Measurements from ENCODE around the gene ERCC5. TPM values are rescaled to one million over a fixed set of nuclear protein-coding genes. Genes with fewer than 3 reads are reported as not detected.
A peak's percentile ranks its signal among the peaks of the same experiment; 100 is the strongest.

ERCC5 gene
- total RNA-seq, 1 donor from 2014 or later, result 51.1 TPM

DNA sequence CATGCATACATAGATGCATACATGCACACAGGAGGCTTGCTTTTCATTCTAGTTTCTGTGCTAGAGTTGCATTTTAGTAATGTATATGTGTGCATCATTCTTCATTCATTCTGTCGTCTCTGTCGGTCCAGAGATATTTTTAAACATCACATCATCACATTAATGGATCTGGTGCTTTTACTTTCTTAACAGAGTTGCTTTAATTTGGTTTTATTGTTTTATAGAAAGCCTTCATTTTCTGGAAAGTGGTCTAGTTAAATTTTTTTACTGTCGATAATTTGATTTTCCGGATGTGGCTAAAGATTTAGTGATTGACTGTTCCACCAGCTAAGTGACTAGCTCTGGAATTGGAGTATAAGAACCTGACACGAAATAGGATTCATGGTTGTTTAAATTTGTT lies 30.0 kb upstream of the ERCC5 start:
- Mint-ChIP-seq H3K36me3 (ENCODE audit: low read depth) (peaks cover 19% of the 10 kb centered on the region), H3K9me3 (ENCODE audit: low read depth) (peaks cover 9% of the 10 kb centered on the region), H3K4me1 (ENCODE audit: low read depth) (peaks cover 35% of the 10 kb centered on the region), H3K4me3 (ENCODE audit: unreplicated experiment) (no peak overlapping the region), H3K27ac (ENCODE audit: unreplicated experiment) (peak overlapping the region; percentile 17), H3K27me3 (ENCODE audit: low read depth) (no peaks in the 10 kb centered on the region)
- TF ChIP-seq, protein P1, sequence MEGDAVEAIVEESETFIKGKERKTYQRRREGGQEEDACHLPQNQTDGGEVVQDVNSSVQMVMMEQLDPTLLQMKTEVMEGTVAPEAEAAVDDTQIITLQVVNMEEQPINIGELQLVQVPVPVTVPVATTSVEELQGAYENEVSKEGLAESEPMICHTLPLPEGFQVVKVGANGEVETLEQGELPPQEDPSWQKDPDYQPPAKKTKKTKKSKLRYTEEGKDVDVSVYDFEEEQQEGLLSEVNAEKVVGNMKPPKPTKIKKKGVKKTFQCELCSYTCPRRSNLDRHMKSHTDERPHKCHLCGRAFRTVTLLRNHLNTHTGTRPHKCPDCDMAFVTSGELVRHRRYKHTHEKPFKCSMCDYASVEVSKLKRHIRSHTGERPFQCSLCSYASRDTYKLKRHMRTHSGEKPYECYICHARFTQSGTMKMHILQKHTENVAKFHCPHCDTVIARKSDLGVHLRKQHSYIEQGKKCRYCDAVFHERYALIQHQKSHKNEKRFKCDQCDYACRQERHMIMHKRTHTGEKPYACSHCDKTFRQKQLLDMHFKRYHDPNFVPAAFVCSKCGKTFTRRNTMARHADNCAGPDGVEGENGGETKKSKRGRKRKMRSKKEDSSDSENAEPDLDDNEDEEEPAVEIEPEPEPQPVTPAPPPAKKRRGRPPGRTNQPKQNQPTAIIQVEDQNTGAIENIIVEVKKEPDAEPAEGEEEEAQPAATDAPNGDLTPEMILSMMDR (IDR thresholded peaks at IDR 0.05), result no peak
- no peak for DNase-seq (ENCODE audit: low spot score)

DNA sequence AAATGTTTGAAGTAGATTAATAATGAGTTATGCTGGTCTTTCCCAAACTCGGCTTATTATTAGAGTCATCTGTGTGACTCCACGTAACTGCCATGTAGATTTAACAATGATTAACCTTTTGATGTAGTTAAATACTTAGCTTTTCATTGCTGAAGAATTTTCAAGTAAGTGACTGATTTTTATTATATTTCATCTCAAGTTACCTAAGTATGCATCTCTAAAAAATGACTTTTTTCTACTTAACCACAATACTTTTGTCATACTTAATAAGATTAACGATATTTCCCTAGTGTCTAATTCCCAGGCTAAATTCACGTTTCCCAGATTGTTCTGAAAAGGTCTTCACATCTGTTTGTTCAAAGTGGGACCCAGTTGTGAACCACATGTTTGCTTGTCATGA lies 29.1 kb upstream of the ERCC5 start:
- Mint-ChIP-seq H3K27ac (ENCODE audit: unreplicated experiment) (peak overlapping the region; percentile 29), H3K4me1 (ENCODE audit: low read depth) (peaks cover 35% of the 10 kb centered on the region), H3K27me3 (ENCODE audit: low read depth) (no peaks in the 10 kb centered on the region), H3K4me3 (ENCODE audit: unreplicated experiment) (no peak overlapping the region), H3K9me3 (ENCODE audit: low read depth) (peaks cover 5% of the 10 kb centered on the region), H3K36me3 (ENCODE audit: low read depth) (peaks cover 21% of the 10 kb centered on the region)
- TF ChIP-seq, protein P1 (IDR thresholded peaks at IDR 0.05), result no peak
- no peak for DNase-seq (ENCODE audit: low spot score)

DNA sequence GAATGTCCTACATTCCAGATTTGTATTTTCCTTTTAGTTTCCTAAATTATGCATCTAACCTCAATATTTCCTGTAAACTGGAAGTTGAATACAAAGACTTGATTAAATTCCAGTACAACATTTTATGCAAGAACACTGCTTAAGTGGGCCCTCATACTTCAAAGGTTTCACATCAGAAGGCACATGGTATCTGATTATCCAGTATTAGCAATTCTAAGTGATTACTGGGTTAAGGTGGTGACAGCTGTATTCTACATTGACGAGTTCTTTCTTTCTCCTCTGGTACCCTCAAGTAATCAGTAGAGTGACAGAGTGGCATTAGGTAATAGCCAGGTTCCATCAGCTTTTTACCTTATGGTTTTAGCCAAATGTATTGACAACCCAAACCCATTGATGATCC lies 28.6 kb upstream of the ERCC5 start:
- H3K9me3 Mint-ChIP-seq (ENCODE audit: low read depth), result no peaks in the 10 kb centered on the region
- H3K27ac Mint-ChIP-seq (ENCODE audit: unreplicated experiment), result no peak overlapping the region
- H3K4me1 Mint-ChIP-seq (ENCODE audit: low read depth), result peaks cover 29% of the 10 kb centered on the region
- DNase-seq (ENCODE audit: low spot score), result no peak
- peaks cover 21% of the 10 kb centered on the region for H3K36me3 Mint-ChIP-seq (ENCODE audit: low read depth)
- H3K4me3 Mint-ChIP-seq (ENCODE audit: unreplicated experiment), result no peak overlapping the region
- no peaks in the 10 kb centered on the region for H3K27me3 Mint-ChIP-seq (ENCODE audit: low read depth)
- TF ChIP-seq, protein P1 (IDR thresholded peaks at IDR 0.05), result no peak

DNA sequence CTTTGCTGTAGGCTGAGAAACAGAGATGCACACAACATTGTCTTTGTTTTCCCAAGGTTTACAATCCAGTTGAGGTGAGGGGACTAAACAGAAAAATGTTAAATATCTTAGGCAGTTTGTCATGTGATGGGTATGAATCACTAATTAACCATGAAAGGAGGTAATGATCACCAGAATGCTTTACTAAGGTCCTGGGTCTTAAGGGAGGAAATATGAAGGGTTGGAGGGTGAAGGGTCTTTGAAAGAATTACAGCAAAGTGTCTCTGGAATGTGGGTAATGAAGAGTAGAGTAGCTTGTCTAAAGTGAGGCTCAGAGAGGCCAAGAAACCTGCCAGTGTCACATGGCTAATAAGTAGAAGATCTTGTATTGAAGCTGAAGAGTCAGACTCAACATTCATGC lies 27.9 kb upstream of the ERCC5 start:
- Mint-ChIP-seq H3K4me3 (ENCODE audit: unreplicated experiment) (no peak overlapping the region), H3K27me3 (ENCODE audit: low read depth) (no peaks in the 10 kb centered on the region), H3K27ac (ENCODE audit: unreplicated experiment) (peak overlapping the region; percentile 67), H3K9me3 (ENCODE audit: low read depth) (no peaks in the 10 kb centered on the region), H3K36me3 (ENCODE audit: low read depth) (peaks cover 28% of the 10 kb centered on the region), H3K4me1 (ENCODE audit: low read depth) (peaks cover 23% of the 10 kb centered on the region)
- DNase-seq (ENCODE audit: low spot score), result no peak
- TF ChIP-seq, protein P1 (IDR thresholded peaks at IDR 0.05), result no peak

DNA sequence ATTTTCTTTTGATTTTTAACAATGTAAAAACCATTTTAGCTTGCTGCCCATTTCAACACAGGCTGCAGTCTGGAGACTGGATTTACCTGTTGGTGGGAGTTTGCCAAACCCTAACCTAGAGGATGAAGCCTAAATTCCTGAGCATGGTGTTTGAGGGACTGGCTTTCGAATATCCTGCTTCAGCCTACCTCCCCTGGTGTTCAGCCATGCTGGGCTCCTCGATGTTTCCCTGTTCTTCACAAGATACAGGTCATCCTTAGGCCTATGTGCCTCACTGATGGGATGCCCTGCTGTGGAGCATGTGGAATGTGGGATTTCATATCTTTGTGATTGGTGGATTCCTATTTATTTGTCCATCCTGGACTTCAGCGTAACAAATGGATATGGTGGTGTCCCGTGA lies 20.4 kb upstream of the ERCC5 start:
- Mint-ChIP-seq H3K27ac (ENCODE audit: unreplicated experiment) (peak overlapping the region; percentile 92), H3K36me3 (ENCODE audit: low read depth) (peaks cover 25% of the 10 kb centered on the region), H3K27me3 (ENCODE audit: low read depth) (no peaks in the 10 kb centered on the region), H3K4me3 (ENCODE audit: unreplicated experiment) (no peak overlapping the region), H3K4me1 (ENCODE audit: low read depth) (peaks cover 14% of the 10 kb centered on the region), H3K9me3 (ENCODE audit: low read depth) (no peaks in the 10 kb centered on the region)
- DNase-seq (ENCODE audit: low spot score), result no peak
- TF ChIP-seq, protein P1 (IDR thresholded peaks at IDR 0.05), result no peak

Measured in chondrocyte (in vitro differentiated cells).